Endometrium (tissue), 2 donors: ENCODE data around the gene SDHA.
"Not testable (repeated sequence)": the region's sequence is repeated elsewhere in the genome, so short reads cannot be mapped to it uniquely, and the experiment has no call there.

Experiments
- FAIRE-seq: peaks from 2 replicates; lab custom pipeline; 2012; peaks lifted over from hg19 to GRCh38; lab: Jason Lieb, UNC
- donor health status: control.
- donor health status: control.

SDHA gene

DNA sequence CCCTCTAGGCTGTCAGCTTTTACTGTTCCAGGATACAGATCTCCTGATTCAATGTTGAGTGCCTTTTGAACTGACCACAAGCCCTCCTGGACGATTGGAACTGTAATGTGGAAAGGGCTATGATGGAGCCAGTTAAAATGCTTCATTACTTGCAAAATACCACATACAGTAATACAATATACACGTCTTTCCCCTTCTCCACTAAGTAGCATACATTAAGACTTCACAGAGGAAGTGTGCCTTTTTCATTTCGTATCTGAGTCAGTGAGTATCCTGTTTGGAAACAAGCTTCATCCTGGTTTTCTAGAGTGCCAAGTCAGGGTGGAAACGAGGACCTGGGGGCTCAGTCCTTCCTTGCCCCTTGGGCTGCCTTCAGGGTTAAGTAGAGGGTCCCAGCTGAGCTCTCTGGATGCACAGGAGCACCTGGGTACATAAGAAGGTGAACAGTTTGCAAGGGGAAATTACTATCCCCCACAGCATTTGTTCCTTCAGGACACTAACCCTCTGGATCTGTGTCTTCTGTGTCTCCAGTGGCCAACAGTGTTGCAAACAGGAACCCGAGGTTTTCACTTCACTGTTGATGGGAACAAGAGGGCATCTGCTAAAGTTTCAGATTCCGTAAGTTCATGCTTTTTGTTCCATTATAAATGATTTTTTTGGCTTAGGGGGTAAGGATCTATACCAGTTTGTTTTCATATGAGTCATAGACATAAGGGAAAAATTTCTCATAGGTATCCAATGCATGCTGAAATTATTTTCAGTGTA lies 5.0 kb downstream of the SDHA start:
- not testable (repeated sequence) for FAIRE-seq

DNA sequence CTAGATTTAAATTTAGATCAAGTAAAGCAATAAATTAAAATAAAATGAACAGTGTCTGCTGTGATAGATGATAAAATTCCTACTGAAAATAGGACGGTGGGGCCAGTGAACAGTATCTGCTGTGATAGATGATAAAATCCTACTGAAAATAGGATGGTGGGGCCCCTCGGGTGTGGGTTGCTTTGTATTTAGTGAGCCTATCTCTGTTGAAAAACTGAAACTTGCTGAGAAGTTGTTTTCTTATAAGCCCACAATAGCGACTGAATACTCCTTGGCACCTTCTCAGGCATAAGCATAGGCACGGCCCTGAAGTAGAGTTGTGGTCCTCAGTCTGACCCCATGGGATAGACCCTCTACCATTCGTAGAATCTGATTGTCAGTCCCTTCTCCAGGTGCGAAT lies 5.7 kb downstream of the SDHA start:
- no peak for FAIRE-seq

DNA sequence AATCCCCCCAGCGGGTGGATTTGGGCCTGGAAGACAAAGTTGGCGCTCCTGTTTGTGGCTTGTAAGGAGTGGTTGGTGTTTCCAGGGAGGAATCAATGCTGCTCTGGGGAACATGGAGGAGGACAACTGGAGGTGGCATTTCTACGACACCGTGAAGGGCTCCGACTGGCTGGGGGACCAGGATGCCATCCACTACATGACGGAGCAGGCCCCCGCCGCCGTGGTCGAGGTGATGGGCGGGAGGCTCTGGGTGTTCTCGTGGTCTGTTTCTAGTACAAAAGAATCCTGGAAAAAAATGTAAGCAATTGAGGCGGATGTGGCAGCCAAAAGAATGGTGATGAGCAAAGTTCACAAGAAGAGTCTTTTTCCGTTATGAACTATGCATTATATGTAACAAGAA lies 7.2 kb downstream of the SDHA start:
- FAIRE-seq, result no peak

DNA sequence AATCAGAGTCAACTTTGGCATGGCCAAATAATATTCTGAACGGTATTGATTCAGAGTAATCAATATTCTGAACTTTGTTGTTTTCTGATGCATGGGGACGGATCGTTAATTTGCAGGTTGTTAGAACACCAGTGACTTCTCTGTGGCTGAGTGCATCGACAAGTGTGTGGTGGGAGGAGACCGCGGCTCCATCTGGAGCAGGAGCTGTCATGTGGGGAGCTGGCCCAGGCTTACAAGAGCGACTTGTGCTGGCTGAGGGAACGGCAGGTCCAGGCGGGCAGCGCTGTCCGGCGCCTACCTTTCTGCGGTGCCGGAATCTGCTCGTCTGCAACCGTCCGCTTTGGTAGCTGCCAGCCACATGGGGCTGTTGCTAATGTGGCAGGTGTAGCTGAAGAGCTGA lies 9.3 kb downstream of the SDHA start:
- not testable (repeated sequence) for FAIRE-seq

DNA sequence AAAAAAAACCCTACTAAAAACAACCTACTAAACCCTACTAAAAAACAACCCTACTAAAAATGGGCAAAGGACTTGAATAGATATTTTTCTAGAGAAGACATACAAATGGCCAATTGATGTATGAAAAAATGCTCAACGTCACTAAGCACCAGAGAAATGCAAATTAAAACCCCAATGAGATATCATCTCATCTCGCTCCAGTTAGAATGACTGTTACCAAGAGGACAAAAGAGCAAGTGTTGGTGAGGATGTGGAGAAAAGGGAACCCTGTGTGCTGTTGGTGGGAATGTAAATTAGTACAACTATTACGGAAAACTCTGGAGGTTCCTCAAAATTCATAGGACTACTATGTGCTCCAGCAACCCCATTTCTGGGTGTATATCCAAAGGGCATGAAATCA lies 10.8 kb downstream of the SDHA start:
- FAIRE-seq, result no peak

DNA sequence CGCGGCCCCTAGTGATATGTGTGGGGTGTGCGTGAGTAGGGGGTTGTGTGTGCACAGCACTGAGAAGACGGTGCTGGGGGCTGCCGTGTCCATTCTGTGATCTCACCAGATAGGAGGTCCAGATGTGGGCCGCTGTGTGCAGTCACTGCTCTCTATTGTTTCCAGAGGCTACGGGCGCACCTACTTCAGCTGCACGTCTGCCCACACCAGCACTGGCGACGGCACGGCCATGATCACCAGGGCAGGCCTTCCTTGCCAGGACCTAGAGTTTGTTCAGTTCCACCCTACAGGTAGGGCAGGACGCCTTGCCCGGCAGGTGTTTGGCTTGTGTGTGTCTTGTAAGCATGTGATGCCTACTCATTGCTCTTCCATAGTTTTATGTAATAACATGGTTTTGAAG lies 12.6 kb downstream of the SDHA start:
- FAIRE-seq, result no peak

DNA sequence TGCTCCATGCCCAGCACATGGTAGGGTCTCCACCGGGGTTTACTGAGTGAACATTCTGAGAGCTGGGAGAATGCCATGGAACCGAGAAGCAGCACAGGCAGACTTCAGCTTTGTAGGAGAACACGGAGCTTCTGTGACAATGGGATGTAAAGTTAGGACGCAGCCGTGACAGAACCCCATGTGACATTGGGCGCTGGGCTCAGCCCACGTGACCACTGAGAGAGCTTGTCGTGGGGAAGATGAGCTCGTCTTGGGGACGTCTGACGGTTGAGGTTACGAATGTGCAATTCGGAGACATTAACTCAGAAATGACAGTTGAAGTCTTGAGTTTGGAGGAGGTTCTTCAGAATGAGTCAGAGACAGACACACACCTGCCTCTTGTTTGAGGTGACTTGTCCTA lies 13.5 kb downstream of the SDHA start:
- no peak for FAIRE-seq

DNA sequence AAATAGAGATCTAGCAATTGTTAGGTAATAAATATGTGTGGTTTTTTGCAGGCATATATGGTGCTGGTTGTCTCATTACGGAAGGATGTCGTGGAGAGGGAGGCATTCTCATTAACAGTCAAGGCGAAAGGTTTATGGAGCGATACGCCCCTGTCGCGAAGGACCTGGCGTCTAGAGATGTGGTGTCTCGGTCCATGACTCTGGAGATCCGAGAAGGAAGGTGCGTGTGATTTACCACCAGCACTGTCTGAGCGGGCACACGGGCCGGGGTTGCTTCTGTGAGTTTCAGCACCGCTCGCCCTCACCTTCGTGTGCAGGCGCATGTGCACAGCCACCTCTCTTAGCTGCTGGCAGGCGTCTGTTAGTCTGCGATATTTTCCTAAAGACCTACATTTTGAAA lies 15.3 kb downstream of the SDHA start:
- not testable (repeated sequence) for FAIRE-seq

DNA sequence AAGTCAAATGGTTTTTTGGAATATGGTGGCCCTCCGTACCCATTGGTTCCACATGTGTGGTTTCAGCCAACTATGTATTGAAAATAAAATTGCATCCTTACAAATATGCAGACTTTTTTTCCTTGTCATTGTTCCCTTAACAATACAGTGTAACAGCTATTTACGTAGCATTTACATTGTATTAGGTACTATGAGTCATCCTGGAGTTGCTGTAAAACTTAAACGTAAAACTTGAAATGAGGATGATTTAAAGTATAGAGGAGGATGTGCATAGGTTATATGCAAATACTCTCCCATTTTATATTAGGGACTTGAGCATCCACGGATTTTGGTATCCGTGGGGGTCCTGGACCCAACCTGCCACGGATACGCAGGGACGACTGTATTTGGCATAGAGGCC lies 16.3 kb downstream of the SDHA start:
- FAIRE-seq, result no peak

DNA sequence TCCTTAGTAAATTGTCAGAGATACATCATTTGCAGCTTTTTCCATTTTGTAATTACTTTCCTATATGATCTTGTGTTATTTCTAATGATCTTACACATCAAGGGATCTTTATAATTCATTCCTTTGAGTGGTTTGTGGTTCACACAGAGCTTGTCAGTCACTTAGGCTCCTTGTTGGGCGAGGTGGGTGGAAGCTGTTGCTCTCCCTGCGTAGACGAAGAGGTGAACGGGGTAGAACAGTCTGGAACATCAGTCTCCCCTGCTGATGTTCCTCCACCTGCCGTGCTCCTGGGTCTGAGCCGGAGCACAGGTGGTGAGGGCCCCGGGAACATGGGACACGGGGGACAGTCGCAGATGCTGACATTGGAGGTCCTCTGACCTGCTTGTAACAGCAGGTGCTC lies 17.4 kb downstream of the SDHA start:
- FAIRE-seq, result not testable (repeated sequence)

DNA sequence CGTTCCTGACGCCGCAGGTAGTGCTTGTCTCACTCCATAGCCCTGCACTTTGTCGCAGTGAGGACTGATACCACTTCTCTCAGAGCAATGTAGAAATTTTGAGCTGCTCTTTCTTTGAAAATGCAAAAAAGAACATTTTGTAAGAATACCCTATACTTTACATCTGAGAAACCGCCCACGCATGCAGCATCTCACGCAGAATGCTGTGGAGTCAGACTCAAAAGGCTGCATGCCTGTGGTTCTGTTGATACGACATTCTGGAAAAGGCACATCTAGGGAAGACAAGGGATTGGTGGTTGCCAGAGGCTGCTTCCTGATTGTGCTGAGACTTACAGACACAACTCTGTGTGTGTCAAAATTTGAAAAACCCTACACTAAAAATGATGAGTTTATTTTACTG lies 19.8 kb downstream of the SDHA start:
- not testable (repeated sequence) for FAIRE-seq

DNA sequence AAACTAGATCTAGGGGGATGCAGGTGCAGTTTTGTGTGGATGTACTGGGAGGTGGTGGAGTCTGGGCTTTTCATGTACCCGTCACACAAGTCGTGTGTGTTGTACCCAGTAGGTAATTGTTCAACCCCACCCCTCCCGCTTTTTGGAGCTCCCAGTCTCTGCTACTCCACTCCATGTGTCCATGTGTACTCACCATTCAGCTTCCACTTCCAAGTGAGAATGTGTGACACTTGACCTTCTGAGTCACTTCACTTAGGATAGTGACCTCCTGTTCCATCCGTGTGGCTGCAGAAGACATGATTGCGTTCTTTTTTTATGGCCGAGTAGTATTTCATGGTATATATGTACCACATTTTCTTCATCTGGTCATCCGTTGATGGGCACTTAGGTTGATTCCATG lies 22.4 kb downstream of the SDHA start:
- FAIRE-seq, result not testable (repeated sequence)

DNA sequence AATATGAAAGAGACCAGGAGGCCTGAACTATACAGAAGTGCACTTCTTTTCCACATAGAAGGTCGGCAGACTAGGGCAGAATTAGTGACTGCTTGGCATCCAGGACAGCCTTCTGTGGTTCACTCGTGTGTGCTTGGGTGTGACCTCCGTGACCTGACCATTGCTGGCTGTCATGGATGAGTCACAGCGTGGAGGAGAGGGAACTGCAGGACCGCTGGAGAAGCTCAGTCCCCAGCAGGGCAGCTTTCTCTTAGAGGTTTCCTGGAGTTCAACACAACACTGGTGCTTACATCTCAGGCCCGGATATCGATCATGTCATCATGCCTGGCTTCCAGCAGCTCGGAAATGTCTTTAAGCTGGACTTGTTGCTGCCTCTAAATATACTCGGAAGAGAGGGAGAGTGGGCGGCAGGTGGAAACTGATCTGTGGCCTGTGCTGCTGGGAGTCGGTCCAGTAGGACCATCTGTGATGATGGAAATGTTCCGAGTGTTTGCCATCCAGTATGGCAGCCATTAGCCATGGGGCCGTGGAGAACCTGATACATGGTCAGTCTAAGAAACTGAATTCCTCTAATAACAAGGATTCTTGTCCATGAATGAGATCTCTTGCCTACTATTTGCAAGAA lies 23.0 kb downstream of the SDHA start:
- not testable (repeated sequence) for FAIRE-seq

DNA sequence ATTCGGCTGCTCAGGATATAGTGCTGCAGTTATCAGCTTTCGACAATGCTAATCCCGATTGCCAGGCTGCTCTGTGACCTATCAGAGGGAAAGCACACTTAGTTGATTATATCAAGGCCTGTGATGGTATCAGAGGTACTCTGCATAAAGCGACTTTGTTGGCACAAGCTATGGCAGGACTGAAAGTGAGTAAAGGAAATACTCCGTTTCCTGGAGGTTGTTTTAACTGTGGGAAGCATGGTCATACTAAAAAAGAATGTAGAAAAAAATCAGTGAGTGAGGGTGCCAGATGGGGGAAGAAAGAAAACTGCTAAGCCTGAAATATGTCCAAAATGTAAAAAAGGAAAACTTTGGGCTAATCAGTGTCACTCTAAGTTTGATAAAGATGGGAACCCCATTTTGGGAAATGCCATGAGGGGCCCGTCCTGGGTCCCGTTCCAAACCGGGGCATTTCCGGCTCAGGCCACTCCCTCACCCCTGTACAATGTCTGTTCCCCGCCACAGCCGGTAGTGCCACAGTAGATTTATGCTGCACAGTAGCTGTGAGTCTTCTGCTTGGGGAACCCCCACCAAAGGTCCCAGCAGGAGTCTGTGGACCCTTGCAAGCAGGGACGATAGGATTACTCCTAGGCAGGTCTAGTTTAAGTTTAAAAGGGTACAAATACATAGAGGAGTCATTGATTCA lies 25.7 kb downstream of the SDHA start:
- FAIRE-seq, result not testable (repeated sequence)

DNA sequence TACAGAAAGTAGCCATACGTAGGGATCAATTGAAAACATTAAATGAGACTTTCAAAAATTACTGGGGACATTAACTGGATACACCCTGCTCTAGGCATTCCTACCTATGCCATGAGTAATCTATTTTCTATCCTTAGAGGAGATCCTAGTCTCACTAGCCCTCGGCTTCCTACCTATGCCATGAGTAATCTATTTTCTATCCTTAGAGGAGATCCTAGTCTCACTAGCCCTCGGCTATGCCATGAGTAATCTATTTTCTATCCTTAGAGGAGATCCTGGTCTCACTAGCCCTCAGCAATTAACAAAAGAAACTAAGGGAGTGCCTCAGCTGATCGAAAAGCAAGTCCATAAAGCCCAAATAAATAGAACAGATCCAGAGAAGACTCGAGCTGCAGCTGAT lies 27.6 kb downstream of the SDHA start:
- FAIRE-seq, result not testable (repeated sequence)

DNA sequence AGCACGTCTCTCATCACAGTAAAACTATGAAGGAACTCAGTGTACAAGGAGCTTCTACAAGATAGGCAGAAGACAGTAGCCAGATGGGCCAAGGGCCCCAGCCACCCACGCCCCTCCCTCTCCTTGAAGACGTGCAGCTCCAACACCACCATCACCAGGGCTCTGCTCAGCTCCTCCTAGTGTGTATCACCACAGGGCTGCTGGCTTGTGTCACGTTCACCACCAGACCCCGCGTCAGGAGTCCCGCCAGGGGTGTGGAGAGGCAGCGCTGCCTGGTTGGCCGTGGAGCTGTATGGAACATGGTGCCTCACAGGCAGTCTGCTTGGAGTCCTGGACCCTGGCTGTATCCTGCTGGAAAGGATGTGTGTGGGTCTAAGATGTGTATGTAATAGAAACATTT lies 32.3 kb downstream of the SDHA start:
- not testable (repeated sequence) for FAIRE-seq

DNA sequence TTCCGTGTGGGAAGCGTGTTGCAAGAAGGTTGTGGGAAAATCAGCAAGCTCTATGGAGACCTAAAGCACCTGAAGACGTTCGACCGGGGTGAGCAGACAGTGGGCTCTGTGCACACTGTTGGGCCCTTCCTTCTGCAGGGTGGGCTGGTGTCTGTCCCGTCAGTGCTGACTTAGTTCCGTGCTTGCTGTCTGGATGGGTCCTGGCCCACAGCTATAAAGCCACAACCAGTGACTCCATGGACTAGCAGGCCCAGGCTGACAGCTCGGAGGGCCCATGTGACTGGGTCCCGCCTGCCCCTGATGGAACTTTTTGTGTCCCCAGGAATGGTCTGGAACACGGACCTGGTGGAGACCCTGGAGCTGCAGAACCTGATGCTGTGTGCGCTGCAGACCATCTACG lies 32.9 kb downstream of the SDHA start:
- not testable (repeated sequence) for FAIRE-seq

DNA sequence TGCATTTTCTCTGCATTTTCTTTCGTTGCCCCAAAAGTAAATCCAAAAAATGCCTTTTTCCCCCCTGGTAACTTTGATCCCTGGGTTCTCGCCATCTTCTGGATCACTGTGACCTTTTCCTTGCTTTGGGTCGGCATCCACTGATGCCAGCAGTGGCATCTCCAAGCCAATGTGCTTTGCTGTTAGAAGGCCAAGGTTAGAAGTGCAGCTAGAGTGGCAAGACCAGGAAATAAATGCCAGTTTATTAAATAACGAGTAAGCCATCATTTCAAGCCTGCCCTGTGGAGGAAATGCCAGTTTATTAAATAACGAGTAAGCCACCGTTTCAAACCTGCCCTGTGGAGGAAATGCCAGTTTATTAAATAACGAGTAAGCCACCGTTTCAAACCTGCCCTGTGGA lies 33.4 kb downstream of the SDHA start:
- not testable (repeated sequence) for FAIRE-seq

DNA sequence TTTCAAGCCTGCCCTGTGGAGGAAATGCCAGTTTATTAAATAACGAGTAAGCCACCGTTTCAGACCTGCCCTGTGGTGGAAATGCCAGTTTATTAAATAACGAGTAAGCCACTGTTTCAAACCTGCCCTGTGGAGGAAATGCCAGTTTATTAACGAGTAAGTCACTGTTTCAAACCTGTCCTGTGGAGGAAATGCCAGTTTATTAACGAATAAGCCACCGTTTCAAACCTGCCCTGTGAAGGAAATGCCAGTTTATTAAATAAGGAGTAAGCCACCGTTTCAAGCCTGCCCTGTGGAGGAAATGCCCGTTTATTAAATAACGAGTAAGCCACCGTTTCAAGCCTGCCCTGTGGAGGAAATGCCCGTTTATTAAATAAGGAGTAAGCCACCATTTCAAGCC lies 33.9 kb downstream of the SDHA start:
- not testable (repeated sequence) for FAIRE-seq

DNA sequence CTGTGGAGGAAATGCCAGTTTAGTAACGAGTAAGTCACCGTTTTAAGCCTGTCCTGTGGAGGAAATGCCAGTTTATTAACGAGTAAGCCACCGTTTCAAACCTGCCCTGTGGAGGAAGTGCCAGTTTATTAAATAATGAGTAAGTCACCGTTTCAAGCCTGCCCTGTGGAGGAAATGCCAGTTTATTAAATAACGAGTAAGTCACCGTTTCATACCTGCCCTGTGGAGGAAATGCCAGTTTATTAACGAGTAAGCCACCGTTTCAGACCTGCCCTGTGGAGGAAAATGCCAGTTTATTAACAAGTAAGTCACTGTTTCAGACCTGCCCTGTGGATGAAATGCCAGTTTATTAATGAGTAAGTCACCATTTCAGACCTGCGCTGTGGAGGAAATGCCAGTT lies 34.4 kb downstream of the SDHA start:
- no peak for FAIRE-seq

DNA sequence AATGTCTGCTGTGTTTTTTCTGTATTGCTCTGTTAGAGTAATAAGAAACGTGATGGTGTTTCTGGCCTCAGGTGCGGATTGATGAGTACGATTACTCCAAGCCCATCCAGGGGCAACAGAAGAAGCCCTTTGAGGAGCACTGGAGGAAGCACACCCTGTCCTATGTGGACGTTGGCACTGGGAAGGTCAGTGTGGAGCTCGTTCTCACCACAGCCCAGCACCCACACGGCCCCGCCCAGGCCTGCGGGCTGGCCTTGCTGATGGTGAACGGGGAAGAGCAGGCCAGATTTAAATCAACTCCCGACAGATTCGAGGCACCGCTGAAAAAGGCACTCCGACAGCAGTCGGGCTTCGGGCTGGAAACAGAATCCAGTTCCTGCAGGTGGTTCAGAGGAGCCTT lies 36.2 kb downstream of the SDHA start:
- not testable (repeated sequence) for FAIRE-seq

DNA sequence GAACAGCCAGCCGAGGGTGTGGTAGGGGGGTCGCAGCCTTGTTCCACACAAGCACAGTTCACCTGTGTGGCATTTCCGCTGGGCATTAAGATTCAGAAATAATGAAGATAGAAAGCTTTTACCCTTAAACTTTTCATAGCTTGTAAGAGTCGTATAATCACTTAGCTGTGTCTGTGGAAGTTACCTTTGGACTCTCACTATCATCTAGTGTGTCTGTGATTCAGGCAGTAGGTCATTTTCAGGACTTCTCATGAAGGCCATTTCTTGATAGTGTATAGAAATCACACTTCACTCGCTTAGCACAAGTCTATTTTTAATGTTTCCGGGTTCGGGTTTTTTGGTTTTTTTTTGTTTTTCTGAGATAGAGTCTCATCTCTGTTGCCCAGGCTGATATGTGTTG lies 37.0 kb downstream of the SDHA start:
- not testable (repeated sequence) for FAIRE-seq

DNA sequence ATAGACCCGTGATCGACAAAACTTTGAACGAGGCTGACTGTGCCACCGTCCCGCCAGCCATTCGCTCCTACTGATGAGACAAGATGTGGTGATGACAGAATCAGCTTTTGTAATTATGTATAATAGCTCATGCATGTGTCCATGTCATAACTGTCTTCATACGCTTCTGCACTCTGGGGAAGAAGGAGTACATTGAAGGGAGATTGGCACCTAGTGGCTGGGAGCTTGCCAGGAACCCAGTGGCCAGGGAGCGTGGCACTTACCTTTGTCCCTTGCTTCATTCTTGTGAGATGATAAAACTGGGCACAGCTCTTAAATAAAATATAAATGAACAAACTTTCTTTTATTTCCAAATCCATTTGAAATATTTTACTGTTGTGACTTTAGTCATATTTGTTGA lies 38.2 kb downstream of the SDHA start:
- FAIRE-seq, result not testable (repeated sequence)
